Astrocyte of the hippocampus (primary cell): ENCODE data around the gene CHST11.

Source experiments
- DNase-seq: peaks from one replicate; pipeline ENCODE4 v3.0.0; 2011; ENCODE audit warnings: low read depth, low spot score

Gene CHST11

GRCh38 chr12:104714369-104714768, 257.6 kb downstream of the CHST11 start:
- DNase-seq = no peak

GRCh38 chr12:104716172-104716571, 259.4 kb downstream of the CHST11 start:
- DNase-seq = no peak

DNA sequence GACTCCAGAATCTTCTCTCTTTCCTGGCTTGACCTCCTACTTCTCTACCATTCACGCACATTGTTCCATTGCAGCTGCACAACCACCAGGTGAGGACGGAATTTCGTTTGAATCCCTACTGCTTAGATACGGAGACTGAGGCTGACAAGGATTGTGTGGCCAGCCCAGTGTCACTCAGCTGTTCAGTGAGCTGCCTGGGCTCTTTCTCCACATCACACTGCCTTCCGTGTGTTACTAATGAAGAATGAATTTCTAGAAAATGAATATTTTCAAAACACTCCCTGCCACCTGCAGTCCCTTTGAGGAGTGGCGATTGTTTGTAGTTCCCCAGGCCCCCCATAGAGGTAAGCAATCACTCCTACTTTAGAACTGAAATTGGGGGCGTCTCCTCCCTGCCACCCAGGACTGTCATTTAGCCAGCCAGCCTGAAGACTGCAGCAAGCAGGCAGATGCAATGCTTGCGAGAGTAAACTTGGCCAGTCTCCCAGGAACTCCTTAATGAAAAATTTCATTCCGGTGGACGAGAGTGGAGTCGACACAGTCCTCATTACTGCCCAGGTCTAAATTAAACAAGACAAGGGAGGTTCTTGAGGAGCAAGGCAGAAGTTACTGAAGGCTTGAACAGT, 261.7 kb downstream of the CHST11 start:
- peak; percentile 73 for DNase-seq

- DNase-seq = no peak
Measured at GRCh38 chr12:104719700-104720338, 263.1 kb downstream of the CHST11 start.

DNA sequence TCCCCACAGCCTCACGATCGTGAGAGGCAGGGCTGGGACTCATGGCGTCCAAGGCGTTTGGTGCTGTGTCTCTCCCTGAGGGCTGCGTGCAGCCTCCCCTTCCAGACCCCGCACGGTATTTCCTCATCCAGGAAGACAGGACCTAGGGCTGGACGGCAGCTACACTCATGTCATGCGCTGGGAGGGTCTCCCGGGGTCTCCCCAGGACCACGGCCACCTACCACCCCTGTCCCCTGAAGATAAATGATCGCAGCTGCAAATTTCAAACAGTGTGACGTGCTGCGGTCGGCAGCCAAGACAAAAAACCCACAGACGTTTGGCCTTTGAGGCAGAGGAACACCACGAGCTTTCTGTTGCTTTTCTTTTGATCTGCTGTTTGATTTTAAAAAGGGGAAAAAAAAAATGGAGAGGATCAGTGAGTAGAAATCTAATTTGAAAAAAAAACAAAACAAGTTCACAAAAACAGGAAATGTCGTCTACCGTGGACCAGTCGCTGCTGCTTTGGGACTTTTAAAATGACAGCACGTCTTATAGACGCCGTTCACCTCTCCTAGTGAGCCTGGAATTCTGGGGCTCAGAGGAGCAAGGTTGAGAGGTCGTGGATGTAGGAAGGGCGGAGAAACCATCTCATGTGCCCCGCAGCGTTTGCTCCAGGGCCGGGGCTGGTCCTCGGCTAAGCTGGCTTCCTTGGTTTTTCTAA, 263.7 kb downstream of the CHST11 start:
- DNase-seq = peak; percentile 70

DNA sequence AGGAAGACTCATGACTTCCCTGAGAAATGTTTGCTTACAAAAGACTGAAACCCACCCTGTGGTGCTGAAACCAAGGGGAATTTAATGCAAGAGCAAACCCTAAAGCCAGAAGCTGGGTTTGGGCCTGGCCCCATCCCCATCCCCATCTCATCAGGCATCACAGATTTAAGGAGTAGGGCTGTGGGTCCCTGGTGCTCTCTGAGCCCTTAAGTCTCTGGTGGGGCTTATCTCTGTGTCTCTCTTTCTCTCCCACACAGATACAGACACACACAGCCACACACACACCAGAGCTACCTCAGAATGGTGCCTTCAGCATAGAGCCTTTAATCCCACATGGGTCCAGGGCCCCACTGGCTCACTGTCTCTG, 264.3 kb downstream of the CHST11 start:
- DNase-seq = no peak

- no peak for DNase-seq
Measured at GRCh38 chr12:104721936-104722335, 265.2 kb downstream of the CHST11 start.

DNA sequence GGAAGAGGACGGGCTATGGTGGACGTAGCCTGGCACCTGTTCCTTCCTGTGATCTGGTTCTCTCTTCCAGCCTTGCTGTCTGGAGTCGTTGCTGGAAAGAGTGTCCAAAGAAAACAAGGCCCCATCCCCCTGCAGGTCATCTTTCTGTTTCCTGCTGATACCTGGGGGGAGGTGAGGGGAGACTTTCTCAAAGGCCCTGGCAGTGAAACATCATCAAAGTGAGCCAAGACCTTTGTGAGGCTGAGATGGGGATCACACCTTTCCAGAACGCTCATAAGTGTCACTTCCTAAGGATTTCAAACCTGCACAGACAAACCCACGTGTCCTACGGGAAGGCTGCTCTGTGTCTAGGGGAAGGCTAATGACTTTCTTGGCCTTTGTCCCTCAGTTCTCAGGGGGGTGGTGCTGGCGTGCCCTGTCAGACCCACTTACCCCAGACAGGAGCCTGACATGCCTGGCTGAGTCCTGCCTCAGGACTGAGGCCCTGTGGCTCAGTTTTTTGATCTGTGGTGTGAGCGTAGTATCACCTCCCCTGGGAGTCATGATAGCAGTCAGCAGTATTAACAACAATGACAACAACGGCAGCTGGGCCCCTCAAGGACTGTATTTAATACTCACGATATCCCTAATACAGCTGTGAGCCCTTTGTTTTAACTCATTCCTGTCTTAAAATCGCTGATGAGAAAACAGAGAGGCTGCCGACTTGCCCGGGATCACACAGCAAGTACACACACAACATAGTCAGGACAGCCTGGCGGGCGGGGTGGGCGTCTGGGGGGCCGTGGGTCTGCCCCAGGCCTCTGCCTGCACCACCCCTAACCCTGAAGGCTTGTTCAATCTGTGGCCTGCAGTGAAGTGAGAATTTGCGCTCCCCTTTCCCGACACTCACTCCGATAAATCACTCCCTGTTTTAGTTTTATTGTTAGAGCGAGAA, 266.1 kb downstream of the CHST11 start:
- DNase-seq = no peak

DNA sequence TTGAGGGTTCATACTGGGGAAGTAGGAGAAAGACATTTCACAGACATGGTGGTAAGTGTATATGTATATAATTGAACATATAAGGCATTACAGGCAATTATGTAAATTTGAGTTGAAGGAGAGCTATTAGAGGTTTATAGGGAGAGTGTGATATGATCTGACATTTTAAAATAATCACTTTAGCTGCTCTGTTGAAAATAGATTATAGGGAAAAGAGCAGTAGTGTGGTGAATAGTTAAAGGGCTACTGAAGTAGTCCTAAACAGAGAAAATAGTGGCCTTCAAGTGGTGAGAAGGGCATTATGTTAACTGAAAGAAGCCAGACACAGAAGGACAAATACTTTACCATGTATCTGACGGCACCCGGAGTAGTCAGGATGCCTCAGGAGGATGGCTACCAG, 267.1 kb downstream of the CHST11 start:
- no peak for DNase-seq

GRCh38 chr12:104724992-104725585, 268.3 kb downstream of the CHST11 start:
- DNase-seq = no peak

GRCh38 chr12:104725610-104726009, 268.9 kb downstream of the CHST11 start:
- no peak for DNase-seq

GRCh38 chr12:104727726-104728465, 271.1 kb downstream of the CHST11 start:
- no peak for DNase-seq

GRCh38 chr12:104729091-104729490, 272.3 kb downstream of the CHST11 start:
- no peak for DNase-seq

DNA sequence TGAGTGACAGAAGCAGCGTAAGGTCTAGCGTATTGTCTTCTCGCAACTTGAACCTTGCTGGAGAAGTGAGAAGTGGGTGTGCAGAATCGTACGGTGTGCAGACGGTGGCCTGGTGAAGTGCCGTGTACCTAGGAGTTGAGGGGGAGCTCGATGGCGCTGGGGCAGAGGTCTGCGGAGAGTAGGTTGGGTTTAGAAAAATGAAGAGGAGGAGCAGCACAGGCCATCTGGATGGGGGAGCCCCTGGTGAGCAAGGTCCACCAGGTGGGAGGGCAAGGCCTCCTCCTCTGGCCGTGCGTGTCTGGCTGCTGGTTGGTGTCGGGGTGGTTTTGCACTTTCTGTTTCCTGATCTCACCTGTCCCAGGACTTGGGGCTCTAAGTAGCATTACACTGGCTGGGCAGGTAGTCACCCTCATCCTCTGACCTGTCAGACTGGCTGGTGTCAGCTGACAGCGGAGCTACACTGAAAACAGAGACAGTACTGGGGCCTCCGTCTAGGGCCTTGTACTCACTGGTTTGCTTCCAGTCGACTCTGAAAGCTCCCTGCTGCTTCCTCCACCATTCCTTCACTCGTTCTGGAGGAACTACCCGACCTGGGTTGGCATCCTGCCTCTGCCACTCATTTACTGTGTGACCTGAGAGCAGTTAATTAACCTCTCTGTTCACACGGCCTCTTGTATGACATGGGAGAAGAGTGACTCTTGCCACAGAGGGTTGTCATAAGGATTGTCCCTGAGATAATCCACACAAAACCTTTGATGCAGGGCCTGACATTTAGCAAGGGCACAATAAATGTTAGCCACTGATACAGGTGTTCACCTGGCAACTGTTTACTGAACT, 273.1 kb downstream of the CHST11 start:
- DNase-seq = no peak

DNA sequence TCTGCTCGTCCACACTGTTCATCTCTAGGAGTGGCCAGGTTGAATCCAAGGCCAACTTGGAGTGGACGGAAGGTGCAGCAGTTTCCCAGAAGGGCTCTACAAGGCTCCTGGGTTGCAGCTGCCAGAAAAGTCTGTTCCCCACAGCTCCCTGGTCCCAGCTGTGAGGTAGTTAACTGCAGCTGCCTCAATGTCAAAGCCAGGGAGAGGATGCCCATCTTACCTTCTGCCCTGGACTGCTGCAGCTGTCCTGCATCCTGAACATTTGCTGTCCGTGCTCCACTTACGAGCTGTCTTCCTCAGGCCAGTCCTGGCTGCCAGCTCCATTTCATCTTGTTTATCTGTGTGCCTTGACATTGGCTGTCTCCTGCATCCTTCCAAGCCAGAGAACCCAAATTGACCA, 274.0 kb downstream of the CHST11 start:
- no peak for DNase-seq

DNA sequence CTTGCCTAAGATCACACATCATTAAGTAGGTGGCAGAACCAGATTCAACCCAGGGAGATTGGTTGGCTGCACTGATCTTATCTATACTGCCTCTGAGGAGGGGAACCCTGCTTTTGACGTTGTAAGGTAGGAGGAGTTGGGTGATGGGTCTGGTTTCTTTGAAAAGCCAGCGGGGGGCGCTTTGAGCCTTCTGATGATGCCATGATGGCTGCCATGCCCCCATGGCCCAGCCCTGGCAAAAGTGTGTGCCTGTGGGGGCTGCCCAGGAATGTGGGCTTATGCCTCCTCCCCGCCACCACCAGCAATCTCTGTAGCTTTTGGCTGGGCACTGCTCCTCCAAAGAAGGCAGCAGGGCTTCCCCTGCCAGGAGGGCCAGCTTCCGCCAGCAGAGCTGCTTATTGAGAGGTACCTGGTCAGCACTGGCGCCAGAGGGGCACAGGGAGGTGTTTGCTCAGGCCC, 277.0 kb downstream of the CHST11 start:
- DNase-seq = peak; percentile 29

- DNase-seq = no peak
Measured at GRCh38 chr12:104734541-104735095, 277.9 kb downstream of the CHST11 start.

DNA sequence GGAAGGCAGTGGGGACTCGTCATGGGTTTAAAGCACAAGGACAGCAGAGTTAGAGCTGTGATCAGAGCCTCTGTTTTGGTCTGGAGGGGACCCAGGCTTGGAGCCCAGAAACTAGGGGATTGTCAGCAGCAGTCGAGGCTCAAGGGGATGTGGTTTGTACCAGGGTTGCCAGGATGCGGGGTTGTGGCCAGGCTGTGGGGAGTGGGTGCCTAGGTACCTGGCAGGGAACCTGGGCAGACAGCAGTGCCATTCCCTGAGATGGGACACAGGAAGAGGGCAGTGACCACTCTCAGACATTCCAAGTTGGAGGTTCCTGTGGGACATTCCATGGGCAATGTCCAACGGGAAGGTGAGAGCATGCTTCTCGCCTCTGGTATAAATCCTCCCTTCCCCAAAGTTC, 279.1 kb downstream of the CHST11 start:
- DNase-seq = no peak

GRCh38 chr12:104736307-104736706, 279.6 kb downstream of the CHST11 start:
- peak; percentile 37 for DNase-seq

- DNase-seq = no peak
Measured at GRCh38 chr12:104737113-104737512, 280.4 kb downstream of the CHST11 start.
